Omental fat pad (tissue), 4 donors: ENCODE measurements around the gene ST8SIA5. TPM values are rescaled to one million over a fixed set of nuclear protein-coding genes. Genes with fewer than 3 reads are reported as not detected.

Experiments
- ATAC-seq: fragments of 150-250 bp; one replicate; pipeline ENCODE4 v1.9.1; 2016; ENCODE audit warnings: mild to moderate bottlenecking, moderate library complexity; ENCODE audit not compliant: low FRiP score
- DNase-seq: peaks from one replicate; pipeline ENCODE4 v3.0.0-alpha.2; 2019; ENCODE audit warnings: low spot score
- CTCF ChIP-seq, 3 donors: fragments of 450-650 bp; IDR thresholded peaks; one replicate each; pipeline ENCODE4 v1.5.1; 2016 to 2017; ENCODE audit warnings: antibody characterized with exemption in 3 of 3, mild to moderate bottlenecking in 3 of 3, moderate library complexity in 2 of 3
- total RNA-seq, 4 donors: library from RNA; depleted of rRNA; stranded (reverse); fragments of >200 nt; gene quantifications; one replicate each; pipeline ENCODE4 v1.1.0, GENCODE V29; 2016

ST8SIA5 gene
- total RNA-seq, 4 donors from 2014 or later, result 0.50 TPM; not detected in 3

DNA sequence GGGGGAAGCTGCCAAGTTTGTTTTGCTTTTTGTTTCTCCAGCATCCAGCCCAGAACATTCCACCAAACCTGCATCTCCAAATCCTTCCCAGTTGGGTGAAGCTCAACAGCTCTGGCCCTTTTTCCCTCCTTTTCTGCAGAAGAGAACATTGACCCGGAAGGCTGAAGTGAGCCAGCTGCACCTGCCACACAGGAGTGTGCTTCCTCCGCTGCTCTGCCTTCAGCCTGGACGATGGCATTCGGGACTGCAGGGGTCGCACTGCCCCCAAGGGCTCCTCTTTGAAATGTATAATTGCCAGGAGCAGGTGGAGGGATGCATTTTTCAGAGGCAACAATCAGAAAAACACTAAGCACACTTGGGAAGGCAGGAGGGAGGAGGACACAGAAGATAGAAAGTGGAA, 41.8 kb downstream of the ST8SIA5 start:
- ATAC-seq, result no peak
- no peak for DNase-seq
- no peak for TF ChIP-seq CTCF (IDR thresholded peaks at IDR 0.05)

GRCh38 chr18:46712406-46712805, 44.4 kb downstream of the ST8SIA5 start:
- ATAC-seq, result no peak
- DNase-seq, result no peak
- TF ChIP-seq CTCF (IDR thresholded peaks at IDR 0.05), result no peak

- ATAC-seq, result no peak
- DNase-seq, result no peak
- no peak for TF ChIP-seq CTCF (IDR thresholded peaks at IDR 0.05)
These were observed 45.4 kb downstream of the ST8SIA5 start for GRCh38 chr18:46711444-46711863.

DNA sequence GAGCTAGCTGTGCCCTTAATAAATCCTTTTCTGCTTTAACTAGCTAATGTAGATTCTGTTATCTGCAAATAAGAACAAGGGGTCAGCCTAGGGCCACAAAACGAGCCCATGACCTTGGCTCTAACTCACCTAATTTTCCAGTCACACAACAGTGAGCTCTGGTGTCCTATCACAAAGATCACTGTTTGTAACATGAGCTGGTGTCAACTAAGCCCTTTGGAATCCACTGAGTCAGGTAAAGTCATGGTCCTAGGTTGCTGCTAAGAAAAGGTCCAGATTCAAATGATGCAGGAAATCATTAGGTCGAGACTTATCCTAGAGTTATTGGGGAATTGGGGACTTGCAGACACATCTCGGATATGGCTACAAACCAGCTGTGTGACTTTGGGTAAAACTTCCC, 49.9 kb downstream of the ST8SIA5 start:
- no peak for ATAC-seq

GRCh38 chr18:46705521-46705920, 51.3 kb downstream of the ST8SIA5 start:
- ATAC-seq (no peak), DNase-seq (no peak)
- no peak for TF ChIP-seq CTCF (IDR thresholded peaks at IDR 0.05)

More for the DNA sequence above, 49.9 kb downstream of the ST8SIA5 start:
- no peak for TF ChIP-seq CTCF (IDR thresholded peaks at IDR 0.05)
- no peak for DNase-seq

DNA sequence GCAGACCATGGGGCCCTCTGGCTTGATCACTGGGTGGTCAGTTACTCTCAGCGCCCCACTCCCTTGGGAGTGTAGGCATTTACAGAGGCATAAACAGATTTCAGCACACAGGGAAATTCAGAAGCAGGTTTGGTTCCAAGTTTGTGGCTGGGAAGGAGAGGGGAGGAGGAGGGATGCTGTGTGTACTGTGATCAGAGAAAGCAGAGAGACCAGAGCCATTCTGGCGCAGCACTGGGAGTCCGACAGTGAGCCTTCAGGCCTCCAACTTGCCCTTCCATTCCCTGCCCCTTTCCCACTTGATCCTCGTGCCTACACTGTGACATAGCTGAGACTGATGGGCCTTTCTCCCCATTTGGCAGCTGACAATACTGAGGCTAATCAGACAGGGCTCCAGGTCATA, 52.0 kb downstream of the ST8SIA5 start:
- no peak for TF ChIP-seq CTCF (IDR thresholded peaks at IDR 0.05)
- ATAC-seq (no peak), DNase-seq (no peak)

GRCh38 chr18:46704189-46704588, 52.7 kb downstream of the ST8SIA5 start:
- DNase-seq, result no peak
- no peak for ATAC-seq
- TF ChIP-seq CTCF (IDR thresholded peaks at IDR 0.05), result no peak
